ENCODE results near the gene INPP5D.

DNA sequence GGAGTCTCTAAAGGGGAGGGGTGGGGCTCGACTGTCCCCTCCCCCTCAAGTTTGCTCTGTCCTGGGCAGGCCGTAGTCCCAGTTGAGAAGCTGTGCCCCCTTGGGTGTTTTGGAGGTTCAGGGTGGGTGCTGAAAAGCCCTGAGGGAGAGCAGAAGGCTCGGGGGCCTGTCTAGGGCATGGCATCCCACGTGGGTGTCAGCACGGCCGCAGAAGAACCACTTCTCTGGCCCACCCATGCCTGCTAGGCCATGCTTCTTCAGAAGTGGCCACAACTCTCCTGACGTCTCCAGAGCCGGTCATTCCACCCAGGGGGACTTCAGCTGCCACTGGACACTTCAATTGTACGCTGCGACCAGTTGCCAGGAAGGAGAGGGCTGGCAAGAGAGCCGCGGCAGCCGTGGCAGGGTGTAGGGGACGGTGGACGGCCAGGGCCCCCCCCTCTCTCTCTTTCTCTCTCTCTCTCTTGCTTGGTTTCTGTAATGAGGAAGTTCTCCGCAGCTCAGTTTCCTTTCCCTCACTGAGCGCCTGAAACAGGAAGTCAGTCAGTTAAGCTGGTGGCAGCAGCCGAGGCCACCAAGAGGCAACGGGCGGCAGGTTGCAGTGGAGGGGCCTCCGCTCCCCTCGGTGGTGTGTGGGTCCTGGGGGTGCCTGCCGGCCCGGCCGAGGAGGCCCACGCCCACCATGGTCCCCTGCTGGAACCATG is at the start of gene INPP5D:
- TF ChIP-seq, protein P1, sequence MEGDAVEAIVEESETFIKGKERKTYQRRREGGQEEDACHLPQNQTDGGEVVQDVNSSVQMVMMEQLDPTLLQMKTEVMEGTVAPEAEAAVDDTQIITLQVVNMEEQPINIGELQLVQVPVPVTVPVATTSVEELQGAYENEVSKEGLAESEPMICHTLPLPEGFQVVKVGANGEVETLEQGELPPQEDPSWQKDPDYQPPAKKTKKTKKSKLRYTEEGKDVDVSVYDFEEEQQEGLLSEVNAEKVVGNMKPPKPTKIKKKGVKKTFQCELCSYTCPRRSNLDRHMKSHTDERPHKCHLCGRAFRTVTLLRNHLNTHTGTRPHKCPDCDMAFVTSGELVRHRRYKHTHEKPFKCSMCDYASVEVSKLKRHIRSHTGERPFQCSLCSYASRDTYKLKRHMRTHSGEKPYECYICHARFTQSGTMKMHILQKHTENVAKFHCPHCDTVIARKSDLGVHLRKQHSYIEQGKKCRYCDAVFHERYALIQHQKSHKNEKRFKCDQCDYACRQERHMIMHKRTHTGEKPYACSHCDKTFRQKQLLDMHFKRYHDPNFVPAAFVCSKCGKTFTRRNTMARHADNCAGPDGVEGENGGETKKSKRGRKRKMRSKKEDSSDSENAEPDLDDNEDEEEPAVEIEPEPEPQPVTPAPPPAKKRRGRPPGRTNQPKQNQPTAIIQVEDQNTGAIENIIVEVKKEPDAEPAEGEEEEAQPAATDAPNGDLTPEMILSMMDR (IDR thresholded peaks at IDR 0.05) = no peak
- TF ChIP-seq POLR2A (IDR thresholded peaks at IDR 0.05) = no peak
